Prostate gland (tissue), 2 donors: Measurements from ENCODE around the gene RWDD3.

Source experiments
- CTCF ChIP-seq, 4 experiments: fragments of 200-600 bp in 2 of 4; fragments of 450-650 bp in 2 of 4; sonication (generic) in 2 of 4; IDR thresholded peaks; 1 replicate in 3 of 4; 2 replicates in 1 of 4; pipeline ENCODE4 v1.5.1; 2016 to 2019; ENCODE audit warnings: antibody characterized with exemption in 4 of 4, mild to moderate bottlenecking in 2 of 4, moderate library complexity in 2 of 4
- POLR2AphosphoS5 ChIP-seq: sonication (generic); formaldehyde crosslinking; IDR thresholded peaks from one replicate; pipeline ENCODE4 v1.6.1; 2017; ENCODE audit warnings: antibody characterized with exemption

- TF ChIP-seq CTCF (IDR thresholded peaks at IDR 0.05) (no peak), POLR2AphosphoS5 (no peak)
Observed at GRCh38 chr1:95226781-95227660, 7.0 kb upstream of the RWDD3 start.
